ENCODE measurements around the gene SPRN.
"Not testable (repeated sequence)": the region's sequence is repeated elsewhere in the genome, so short reads cannot be mapped to it uniquely, and the experiment has no call there.

The SPRN gene, protein sequence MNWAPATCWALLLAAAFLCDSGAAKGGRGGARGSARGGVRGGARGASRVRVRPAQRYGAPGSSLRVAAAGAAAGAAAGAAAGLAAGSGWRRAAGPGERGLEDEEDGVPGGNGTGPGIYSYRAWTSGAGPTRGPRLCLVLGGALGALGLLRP

DNA sequence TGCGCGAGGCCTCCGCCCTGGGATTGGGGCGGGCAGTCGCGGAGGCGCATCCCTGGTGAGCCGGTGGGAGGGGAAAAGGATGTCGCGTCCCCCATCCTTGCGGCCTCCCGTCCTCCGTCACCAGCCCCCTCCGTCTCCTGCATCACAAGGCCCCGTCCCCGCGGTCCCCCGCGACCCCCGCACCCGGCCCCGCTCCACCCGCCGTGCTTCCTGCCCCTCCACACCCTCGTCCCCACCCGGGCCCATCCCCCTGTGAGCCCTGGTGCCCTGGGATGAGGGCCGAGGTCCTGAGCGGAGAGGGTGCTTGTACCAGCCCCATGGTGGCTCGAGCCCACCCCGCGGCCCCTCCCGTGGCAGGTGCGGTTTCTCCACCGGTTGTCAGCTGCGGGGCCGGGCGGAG lies at the start of gene SPRN:
SPRN (minus strand) TSS at position 25 of the 400 bp plus-strand sequence. CDS start 944 bp downstream, outside the sequence.
- DNase-seq (ENCODE audit: low read depth); H3K4me3 ChIP-seq (ENCODE audit: low read depth, low read length): not testable (repeated sequence)

DNA sequence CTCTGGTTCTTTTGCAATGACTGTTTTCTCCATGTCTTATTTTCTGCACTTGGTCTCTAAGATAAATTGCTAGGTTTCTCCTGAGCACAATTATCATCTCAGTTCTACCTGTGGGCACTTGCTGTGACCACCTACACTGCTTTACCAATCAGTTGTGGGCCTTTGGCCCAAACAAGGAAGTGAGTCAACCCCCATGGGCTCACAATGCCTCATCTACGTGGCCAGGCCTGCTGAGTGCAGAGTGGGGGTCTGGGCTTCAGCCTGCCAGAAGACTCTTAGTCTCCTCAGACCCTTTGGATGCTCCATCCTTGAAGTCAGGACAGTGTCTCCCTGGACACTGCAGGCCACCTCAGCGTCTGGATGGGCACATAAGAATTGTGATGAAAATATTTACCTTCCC lies 49.6 kb upstream of the SPRN start:
- DNase-seq (ENCODE audit: low read depth): no peak
- TF ChIP-seq, protein P1, sequence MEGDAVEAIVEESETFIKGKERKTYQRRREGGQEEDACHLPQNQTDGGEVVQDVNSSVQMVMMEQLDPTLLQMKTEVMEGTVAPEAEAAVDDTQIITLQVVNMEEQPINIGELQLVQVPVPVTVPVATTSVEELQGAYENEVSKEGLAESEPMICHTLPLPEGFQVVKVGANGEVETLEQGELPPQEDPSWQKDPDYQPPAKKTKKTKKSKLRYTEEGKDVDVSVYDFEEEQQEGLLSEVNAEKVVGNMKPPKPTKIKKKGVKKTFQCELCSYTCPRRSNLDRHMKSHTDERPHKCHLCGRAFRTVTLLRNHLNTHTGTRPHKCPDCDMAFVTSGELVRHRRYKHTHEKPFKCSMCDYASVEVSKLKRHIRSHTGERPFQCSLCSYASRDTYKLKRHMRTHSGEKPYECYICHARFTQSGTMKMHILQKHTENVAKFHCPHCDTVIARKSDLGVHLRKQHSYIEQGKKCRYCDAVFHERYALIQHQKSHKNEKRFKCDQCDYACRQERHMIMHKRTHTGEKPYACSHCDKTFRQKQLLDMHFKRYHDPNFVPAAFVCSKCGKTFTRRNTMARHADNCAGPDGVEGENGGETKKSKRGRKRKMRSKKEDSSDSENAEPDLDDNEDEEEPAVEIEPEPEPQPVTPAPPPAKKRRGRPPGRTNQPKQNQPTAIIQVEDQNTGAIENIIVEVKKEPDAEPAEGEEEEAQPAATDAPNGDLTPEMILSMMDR (conservative IDR thresholded peaks at IDR 0.05; ENCODE audit: low read depth, low read length): no peak

DNA sequence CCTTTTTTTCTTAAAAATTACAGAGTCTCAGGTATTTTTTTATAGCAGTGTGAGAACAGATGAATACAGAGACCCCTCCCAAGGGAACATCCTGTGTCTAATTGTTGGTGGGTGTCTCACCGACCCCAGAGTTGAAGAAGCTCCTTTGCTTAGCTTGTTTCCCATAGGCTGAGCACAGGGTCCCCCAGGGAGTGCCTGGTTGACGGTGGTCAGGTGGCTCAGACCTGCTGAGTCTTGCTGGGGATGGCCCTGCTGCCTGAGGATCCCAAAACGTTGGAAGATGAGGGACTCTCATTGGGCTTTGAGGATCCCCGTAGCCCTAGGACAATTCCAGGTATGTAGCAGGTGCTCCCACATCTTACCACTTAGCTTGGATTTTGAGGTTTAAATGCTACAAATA lies 48.8 kb upstream of the SPRN start:
- TF ChIP-seq, protein P1 (conservative IDR thresholded peaks at IDR 0.05; ENCODE audit: low read depth, low read length): no peak
- DNase-seq (ENCODE audit: low read depth): no peak
- no peak overlapping the region for H3K4me3 ChIP-seq (ENCODE audit: low read depth, low read length)

More for the DNA sequence above, 49.6 kb upstream of the SPRN start:
- H3K4me3 ChIP-seq (ENCODE audit: low read depth, low read length): no peak overlapping the region

DNA sequence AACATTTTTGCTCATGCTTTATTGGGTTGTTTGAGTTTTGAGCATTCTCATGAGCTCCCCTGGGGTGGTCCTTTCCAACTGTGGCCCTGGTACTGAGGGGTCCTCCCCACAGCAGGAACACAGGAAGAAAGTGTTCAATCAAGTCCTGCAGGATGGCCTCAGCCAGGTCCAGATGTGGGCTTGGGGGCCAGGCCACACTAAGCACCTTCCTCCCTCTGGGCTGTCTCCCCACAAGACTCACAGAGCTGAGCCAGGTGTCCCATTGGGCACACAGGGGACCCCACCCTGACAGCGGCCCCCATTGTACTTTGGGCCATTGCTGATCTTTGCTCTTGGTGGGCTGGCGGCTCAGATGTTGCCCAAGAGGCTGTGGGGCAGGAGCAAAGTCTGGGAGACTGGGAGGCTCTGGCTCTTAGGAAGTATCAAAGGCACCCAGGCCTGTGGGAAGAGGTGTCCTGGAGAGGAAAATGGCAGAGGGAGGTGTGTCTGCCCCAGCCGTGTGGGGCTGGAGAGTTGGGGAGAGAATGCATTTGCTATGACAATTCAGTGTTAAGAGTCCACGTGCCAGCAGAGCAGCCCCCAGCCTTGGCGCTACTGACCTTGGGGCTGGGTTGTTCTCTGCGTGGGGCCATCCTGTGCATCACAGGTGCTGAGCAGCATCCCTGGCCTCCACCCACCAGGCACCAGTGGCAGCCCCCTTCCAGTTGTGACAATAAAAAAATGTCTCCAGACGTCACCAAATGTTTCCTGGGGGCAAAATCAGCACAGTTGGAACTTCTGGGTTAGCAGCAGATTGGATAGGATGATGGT lies 47.1 kb upstream of the SPRN start:
- TF ChIP-seq, protein P1 (conservative IDR thresholded peaks at IDR 0.05; ENCODE audit: low read depth, low read length): no peak
- DNase-seq (ENCODE audit: low read depth): no peak
- no peak overlapping the region for H3K4me3 ChIP-seq (ENCODE audit: low read depth, low read length)

DNA sequence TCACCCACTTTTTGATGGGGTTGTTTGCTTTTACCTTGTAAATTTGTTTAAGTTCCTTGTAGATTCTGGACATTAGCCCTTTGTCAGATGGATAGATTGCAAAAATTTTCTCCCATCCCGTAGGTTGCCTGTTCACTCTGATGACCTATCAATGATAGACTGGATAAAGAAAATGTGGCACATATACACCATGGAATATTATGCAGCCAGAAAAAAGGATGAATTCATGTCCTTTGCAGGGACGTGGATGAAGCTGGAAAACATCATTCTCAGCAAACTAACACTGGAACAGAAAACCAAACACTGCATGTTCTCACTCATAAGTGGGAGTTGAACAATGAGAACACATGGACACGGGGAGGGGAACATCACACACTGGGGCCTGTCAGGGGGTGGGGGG lies 44.8 kb upstream of the SPRN start:
- H3K4me3 ChIP-seq (ENCODE audit: low read depth, low read length); DNase-seq (ENCODE audit: low read depth): not testable (repeated sequence)

DNA sequence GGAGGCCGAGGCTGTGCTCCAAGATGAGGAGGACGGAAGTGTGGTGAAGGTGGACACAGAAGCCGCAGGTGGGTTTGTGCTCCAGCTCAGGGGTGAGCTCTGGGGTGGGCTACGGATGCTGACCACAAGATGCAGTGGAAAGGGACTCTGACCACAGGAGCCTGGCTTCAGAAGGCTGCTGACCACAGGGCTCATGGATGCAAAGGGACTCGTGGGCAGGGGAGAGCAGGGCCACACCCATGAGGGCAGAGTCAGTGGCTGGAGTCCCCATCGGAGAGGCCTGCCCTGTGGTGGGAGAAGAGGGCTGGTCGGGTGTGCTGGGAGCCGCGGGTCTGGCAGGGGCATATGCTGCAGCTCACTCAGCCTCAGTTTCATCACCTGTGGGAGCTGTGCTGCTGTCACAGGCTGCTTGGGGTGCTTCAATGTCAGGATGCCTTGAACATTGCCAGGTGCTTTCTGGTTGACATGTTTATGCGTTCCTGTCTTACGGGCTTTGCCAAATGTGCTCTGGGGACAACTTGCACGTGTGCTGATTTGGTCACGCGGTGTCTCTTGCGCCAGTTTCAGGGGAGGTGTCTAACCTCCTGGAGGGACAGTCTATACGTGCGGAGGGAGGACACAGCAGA lies 43.0 kb upstream of the SPRN start:
- TF ChIP-seq, protein P1 (conservative IDR thresholded peaks at IDR 0.05; ENCODE audit: low read depth, low read length): no peak
- no peak overlapping the region for H3K4me3 ChIP-seq (ENCODE audit: low read depth, low read length)
- no peak for DNase-seq (ENCODE audit: low read depth)

DNA sequence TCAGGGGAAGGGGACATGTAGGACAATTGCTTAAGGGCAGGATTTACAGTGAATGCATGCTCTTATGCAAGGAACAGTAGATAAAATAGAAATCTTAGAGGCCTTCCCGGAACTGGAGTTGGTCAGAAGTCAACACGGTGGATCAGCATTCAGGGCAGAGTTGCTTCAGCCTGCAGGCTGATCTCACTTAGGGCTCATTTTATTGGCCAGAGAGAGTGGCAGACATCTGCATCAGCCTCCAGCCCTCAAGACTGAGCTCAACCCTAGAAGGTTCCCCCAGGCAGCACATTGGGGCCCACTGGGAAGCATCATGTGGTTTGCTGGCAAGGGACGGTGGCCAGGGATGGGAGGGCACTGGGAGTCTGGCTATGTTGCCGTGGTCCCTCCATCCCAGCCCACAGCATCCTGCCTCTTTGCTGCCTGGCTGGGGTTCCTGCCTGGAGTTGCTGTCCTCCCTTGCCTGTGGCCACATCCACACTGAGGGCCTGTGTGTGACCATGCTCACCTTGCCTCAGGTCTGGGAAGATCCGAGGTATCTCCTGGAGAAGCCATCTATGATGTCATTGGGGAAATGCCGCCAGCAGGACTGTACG lies 42.4 kb upstream of the SPRN start:
- TF ChIP-seq, protein P1 (conservative IDR thresholded peaks at IDR 0.05; ENCODE audit: low read depth, low read length): no peak
- no peak for DNase-seq (ENCODE audit: low read depth)
- H3K4me3 ChIP-seq (ENCODE audit: low read depth, low read length): no peak overlapping the region
